CD4-positive, alpha-beta T cell treated with Interleukin-4 for 1 hour (primary cell): ENCODE results near the gene EPB41L3.
A peak's percentile ranks its signal among the peaks of the same experiment; 100 is the strongest.

Source experiments
- DNase-seq, 2 donors: peaks; one replicate each; pipeline ENCODE4 v3.0.0-alpha.2; 2020 to 2022

The EPB41L3 gene

GRCh38 chr18:5449858-5450509 is 93.8 kb downstream of the EPB41L3 start:
- DNase-seq: no peak

- no peak for DNase-seq
Observed at GRCh38 chr18:5447442-5447841, 96.4 kb downstream of the EPB41L3 start.

- DNase-seq: no peak
Observed at GRCh38 chr18:5444847-5445246, 99.0 kb downstream of the EPB41L3 start.

- DNase-seq: no peak
Observed at GRCh38 chr18:5444269-5444668, 99.5 kb downstream of the EPB41L3 start.

GRCh38 chr18:5439986-5440696 is 103.7 kb downstream of the EPB41L3 start:
- no peak for DNase-seq

- no peak for DNase-seq
Observed at GRCh38 chr18:5434425-5434824, 109.4 kb downstream of the EPB41L3 start.

- no peak for DNase-seq
Observed at GRCh38 chr18:5431836-5432575, 111.8 kb downstream of the EPB41L3 start.

- DNase-seq: no peak
Observed at GRCh38 chr18:5430131-5430530, 113.7 kb downstream of the EPB41L3 start.

GRCh38 chr18:5429681-5430080 is 114.1 kb downstream of the EPB41L3 start:
- DNase-seq: no peak

- no peak for DNase-seq
Observed at GRCh38 chr18:5425721-5426120, 118.1 kb downstream of the EPB41L3 start.

GRCh38 chr18:5424903-5425664 is 118.7 kb downstream of the EPB41L3 start:
- peak in 1 of 2 donors; percentile 25 for DNase-seq

GRCh38 chr18:5422626-5423025 is 121.2 kb downstream of the EPB41L3 start:
- DNase-seq: no peak

- DNase-seq: no peak
Observed at GRCh38 chr18:5421981-5422380, 121.8 kb downstream of the EPB41L3 start.

- DNase-seq: no peak
Observed at GRCh38 chr18:5420906-5421305, 122.9 kb downstream of the EPB41L3 start.

- no peak for DNase-seq
Observed at GRCh38 chr18:5419601-5420000, 124.2 kb downstream of the EPB41L3 start.

- no peak for DNase-seq
Observed at GRCh38 chr18:5419030-5419429, 124.8 kb downstream of the EPB41L3 start.

GRCh38 chr18:5417342-5417741 is 126.5 kb downstream of the EPB41L3 start:
- peak in 1 of 2 donors; percentile 49 for DNase-seq

GRCh38 chr18:5416112-5416511 is 127.7 kb downstream of the EPB41L3 start:
- DNase-seq: no peak

- no peak for DNase-seq
Observed at GRCh38 chr18:5415665-5416064, 128.1 kb downstream of the EPB41L3 start.

GRCh38 chr18:5415031-5415430 is 128.8 kb downstream of the EPB41L3 start:
- DNase-seq: no peak

GRCh38 chr18:5414546-5414945 is 129.3 kb downstream of the EPB41L3 start:
- no peak for DNase-seq

- DNase-seq: no peak
Observed at GRCh38 chr18:5413447-5413846, 130.3 kb downstream of the EPB41L3 start.

GRCh38 chr18:5410582-5410981 is 133.2 kb downstream of the EPB41L3 start:
- DNase-seq: no peak
